Activated naive CD4-positive, alpha-beta T cell treated with anti-CD3 and anti-CD28 coated beads for 36 hours (primary cell): Measurements from ENCODE around the gene TPST1. TPM values are rescaled to one million over a fixed set of nuclear protein-coding genes. Genes with fewer than 3 reads are reported as not detected.
A peak's percentile ranks its signal among the peaks of the same experiment; 100 is the strongest.

Source experiments
- CTCF ChIA-PET: fragments of 350-600 bp; sonication (Branson Sonifier 250); formaldehyde crosslinking; loops from one replicate; lab custom pipeline; 2021; ENCODE audit warnings: antibody characterized with exemption; lab: Charles Lee
- DNase-seq: peaks from one replicate; pipeline ENCODE4 v3.0.0-alpha.2; 2020
- H3K27ac Mint-ChIP-seq: one replicate; pipeline ENCODE4 v1.8.0; 2021; ENCODE audit warnings: mild to moderate bottlenecking, mixed read lengths
- H3K27me3 Mint-ChIP-seq: one replicate; pipeline ENCODE4 v1.8.0; 2021; ENCODE audit warnings: low read depth, mixed read lengths
- H3K36me3 Mint-ChIP-seq: one replicate; pipeline ENCODE4 v1.8.0; 2021; ENCODE audit warnings: low read depth, mixed read lengths
- H3K4me1 Mint-ChIP-seq: one replicate; pipeline ENCODE4 v1.8.0; 2021; ENCODE audit warnings: low read depth, mixed read lengths
- H3K4me3 Mint-ChIP-seq: one replicate; pipeline ENCODE4 v1.8.0; 2021; ENCODE audit warnings: mild to moderate bottlenecking, moderate library complexity, mixed read lengths
- H3K9me3 Mint-ChIP-seq: one replicate; pipeline ENCODE4 v1.8.0; 2021; ENCODE audit warnings: mixed read lengths
- intact Hi-C: fragments of 100-400 bp; cut with micrococcal nuclease; formaldehyde crosslinking; loops from one replicate; pipeline ENCODE4 v1.15.1; 2023
- total RNA-seq, 2 experiments: library from RNA; stranded (reverse); gene quantifications; one replicate each; pipeline ENCODE4 v1.2.3, GENCODE V29; 2021

The TPST1 gene
- total RNA-seq, 2 experiments from 2014 or later, result 1.9 to 3.8 TPM

DNA sequence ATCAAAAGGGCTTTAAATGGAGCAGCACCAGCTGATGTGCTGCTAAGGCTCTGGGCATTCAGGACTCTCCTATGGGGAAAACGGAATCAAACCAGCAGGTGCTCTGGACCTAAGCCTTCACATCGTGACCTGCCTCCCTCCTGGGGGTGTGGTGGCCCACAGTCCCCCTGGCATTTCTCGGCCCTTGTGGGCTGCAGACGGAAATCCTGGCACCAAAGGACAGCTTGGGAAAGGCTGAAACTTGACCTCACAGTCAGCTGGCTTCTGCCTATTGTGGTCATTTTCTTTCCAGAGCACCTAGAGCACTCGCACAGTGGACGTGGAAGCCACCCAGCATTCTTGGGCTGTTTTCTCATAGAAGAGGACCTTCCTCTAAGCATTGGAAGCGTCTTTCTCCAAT, 74.8 kb downstream of the TPST1 start:
- Mint-ChIP-seq H3K36me3 (no peaks in the 10 kb centered on the region), H3K9me3 (no peaks in the 10 kb centered on the region), H3K27ac (no peak overlapping the region), H3K4me1 (no peaks in the 10 kb centered on the region), H3K27me3 (no peaks in the 10 kb centered on the region), H3K4me3 (no peak overlapping the region)
- intact Hi-C loops, result no loop called here
- CTCF ChIA-PET, result interaction anchor here (0.6 kb wide), 1 partner anchor 844 kb away, joined by 3 read pairs; no protein-coding TSS in a partner anchor
- DNase-seq, result no peak

DNA sequence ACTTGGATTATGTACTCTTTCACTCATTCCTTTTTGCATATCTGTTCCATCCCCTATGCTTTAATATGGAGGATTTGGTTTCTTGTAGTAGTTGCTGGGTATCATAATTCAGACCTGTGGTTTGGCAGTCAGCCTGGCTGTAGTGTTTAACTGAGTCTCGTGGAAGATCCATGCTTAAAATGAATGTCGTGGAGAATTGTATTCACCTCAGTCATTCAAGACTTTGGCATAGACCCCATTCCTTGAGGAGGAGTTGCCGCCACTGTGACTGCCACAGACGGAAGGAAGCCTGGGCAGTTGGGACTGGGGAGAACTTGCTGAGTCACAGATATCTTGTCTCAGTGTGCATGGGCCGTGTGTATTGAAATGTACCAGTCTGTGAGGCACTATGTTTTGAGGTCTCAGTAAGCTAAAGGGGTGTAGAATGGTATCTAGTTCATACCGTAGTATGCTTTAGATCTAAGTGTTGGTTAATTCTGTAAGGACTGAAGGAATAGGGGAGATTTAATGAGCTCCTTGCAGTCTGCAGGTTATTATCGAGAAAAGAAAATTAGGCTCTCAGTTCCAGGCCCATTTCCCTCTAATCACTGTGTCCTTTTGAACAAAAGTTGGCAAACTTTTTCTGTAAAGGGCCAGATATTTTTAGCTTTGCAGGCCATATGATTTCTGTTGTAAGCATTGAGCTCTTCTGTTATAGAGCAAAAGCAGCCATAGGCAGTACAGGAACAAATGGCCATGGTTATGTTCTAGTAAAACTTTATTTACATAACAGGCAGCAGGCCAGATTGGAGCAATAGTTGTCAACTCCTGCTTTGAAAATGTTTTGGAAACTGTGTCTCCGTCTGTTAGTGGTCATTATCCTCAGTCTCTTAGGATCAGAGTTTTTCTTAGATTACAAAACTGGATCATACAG, 76.8 kb downstream of the TPST1 start:
- H3K4me3 Mint-ChIP-seq, result no peak overlapping the region
- H3K9me3 Mint-ChIP-seq, result no peaks in the 10 kb centered on the region
- H3K36me3 Mint-ChIP-seq, result peaks cover 2% of the 10 kb centered on the region
- no peak for DNase-seq
- H3K27ac Mint-ChIP-seq, result no peak overlapping the region
- CTCF ChIA-PET, result interaction anchor here (0.6 kb wide), 1 partner anchor 76 kb away, joined by 3 read pairs; no protein-coding TSS in a partner anchor
- H3K27me3 Mint-ChIP-seq, result no peaks in the 10 kb centered on the region
- no peaks in the 10 kb centered on the region for H3K4me1 Mint-ChIP-seq
- intact Hi-C loops, result no loop called here

DNA sequence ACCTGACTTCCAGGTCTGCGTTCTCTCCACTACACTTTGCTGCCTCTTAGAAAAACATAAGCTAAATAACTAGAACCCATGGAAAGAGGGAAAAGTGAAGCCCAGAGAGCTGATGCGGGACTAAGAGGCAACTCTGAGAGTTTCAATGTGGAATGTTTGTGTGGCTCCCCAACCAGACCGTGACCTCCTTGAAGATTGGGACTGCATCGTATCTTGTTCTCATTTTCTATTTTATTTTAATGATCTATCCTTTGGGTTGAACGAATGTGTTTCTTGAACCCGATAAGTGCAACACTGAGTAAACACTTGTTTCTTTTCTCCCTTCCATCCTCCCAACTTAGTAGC, 77.4 kb downstream of the TPST1 start:
- no peaks in the 10 kb centered on the region for H3K4me1 Mint-ChIP-seq
- peaks cover 2% of the 10 kb centered on the region for H3K36me3 Mint-ChIP-seq
- no peak overlapping the region for H3K4me3 Mint-ChIP-seq
- no peak for DNase-seq
- H3K27me3 Mint-ChIP-seq, result no peaks in the 10 kb centered on the region
- no peaks in the 10 kb centered on the region for H3K9me3 Mint-ChIP-seq
- CTCF ChIA-PET, result interaction anchor here (0.6 kb wide), 1 partner anchor 76 kb away, joined by 3 read pairs; no protein-coding TSS in a partner anchor
- intact Hi-C loops, result no loop called here
- no peak overlapping the region for H3K27ac Mint-ChIP-seq

DNA sequence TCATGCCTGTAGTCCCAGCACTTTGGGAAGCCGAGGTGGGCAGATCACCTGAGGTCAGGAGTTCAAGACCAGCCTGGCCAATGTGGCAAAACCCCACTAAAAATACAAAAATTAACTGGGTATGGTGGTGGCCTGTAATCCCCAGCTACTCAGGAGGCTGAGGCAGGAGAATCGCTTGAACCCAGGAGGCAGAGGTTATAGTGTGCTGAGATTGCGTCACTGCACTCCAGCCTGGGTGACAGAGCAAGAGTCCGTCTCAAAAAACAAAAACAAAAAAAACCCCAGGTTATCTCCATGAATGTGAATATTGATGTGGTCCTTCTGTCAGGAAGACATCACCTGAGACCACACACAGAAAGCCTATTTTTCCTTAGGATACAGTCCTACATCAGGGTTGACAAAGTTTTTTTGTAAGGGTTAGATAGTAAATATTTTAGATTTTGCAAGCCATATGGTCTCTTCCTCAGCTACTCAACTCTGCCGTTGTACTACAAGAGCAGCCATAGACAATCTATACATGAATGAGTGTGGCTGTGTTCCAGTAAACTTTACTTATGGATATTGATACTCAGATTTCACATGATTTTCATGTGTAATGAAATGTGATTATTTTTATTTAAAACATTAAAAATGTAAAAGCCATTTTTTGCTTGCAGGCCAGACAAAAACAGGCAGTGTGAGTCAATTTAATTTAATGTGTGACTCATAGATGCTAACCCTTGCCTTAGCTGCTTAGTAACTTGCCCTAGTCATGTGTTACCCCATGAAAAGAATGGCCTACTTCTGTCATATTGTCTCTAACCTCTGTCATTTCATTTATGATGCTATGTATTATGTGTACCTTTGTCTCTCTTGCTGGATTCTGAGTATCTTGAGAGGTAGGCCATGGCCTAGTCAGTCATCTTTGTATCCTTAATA, 78.1 kb downstream of the TPST1 start:
- no peaks in the 10 kb centered on the region for H3K27me3 Mint-ChIP-seq
- DNase-seq, result no peak
- no peaks in the 10 kb centered on the region for H3K9me3 Mint-ChIP-seq
- H3K4me3 Mint-ChIP-seq, result no peak overlapping the region
- H3K4me1 Mint-ChIP-seq, result no peaks in the 10 kb centered on the region
- intact Hi-C loops, result no loop called here
- CTCF ChIA-PET, result no interaction called here
- peaks cover 2% of the 10 kb centered on the region for H3K36me3 Mint-ChIP-seq
- no peak overlapping the region for H3K27ac Mint-ChIP-seq

DNA sequence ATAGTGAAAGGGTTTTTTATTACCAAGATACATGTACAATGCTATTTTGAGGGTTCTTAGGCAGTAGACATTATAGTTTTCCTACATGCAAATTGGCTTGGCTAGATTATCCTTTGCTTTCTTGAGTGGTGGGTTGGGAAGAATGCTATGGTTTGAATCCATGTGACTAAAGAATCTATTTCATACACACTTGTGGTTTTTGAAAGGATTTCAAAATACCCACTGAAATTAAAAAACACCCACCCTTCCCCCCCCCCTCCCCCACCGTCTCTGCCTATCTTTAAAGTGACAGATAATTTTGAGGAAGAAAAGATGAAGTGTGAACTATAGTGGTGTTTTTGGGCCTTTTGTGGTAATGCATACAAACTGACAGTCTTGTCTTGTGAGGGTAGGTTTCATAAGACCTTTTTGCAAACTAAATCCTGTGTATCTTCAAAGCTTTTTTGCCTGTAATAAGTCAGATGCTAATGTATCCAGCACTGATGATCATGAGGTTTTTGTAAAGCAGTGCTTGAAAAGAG, 90.9 kb downstream of the TPST1 start:
- H3K4me3 Mint-ChIP-seq, result no peak overlapping the region
- no peak overlapping the region for H3K27ac Mint-ChIP-seq
- no peaks in the 10 kb centered on the region for H3K27me3 Mint-ChIP-seq
- H3K9me3 Mint-ChIP-seq, result peaks cover 15% of the 10 kb centered on the region
- no peak for DNase-seq
- no peaks in the 10 kb centered on the region for H3K4me1 Mint-ChIP-seq
- CTCF ChIA-PET, result no interaction called here
- intact Hi-C loops, result no loop called here
- peaks cover 6% of the 10 kb centered on the region for H3K36me3 Mint-ChIP-seq

DNA sequence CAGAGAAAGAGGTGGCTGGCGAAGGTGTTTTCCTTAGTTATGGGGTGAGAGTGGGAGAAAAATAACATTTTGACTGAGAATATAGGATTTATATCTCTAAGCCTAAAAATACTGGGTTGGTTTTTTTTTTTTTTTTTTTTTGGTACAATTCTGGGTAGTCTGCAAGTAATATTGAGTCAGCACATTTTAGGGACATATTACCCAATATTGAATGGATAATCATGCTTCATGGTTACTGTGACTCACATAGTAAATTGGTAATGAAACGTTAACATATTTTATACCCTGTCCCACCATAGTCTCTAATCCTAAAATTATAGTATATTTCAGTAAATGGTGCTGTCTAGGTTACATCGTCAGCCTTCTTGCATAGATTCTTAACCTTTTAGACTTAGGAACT, 91.4 kb downstream of the TPST1 start:
- H3K4me3 Mint-ChIP-seq, result no peak overlapping the region
- peaks cover 6% of the 10 kb centered on the region for H3K36me3 Mint-ChIP-seq
- intact Hi-C loops, result no loop called here
- CTCF ChIA-PET, result no interaction called here
- DNase-seq, result no peak
- no peak overlapping the region for H3K27ac Mint-ChIP-seq
- peaks cover 15% of the 10 kb centered on the region for H3K9me3 Mint-ChIP-seq
- H3K27me3 Mint-ChIP-seq, result no peaks in the 10 kb centered on the region
- H3K4me1 Mint-ChIP-seq, result no peaks in the 10 kb centered on the region

DNA sequence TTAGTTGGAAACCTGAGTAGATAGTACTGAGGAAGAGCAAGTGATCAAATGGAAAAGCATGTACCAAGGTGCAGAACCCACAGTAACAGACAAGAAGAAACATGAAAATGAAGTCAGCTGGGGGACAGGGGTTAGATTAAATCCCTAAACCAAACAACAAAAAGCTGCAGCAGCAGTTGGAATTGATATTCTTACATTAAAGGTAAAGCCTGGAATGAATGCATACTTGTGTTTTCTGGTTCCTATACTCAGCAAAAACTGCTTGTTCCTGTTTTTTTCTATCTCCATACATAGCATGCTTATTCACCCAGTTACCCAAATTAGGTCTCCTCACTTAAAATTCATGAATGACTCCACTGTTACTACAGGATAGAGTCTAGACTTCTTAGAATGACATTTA, 92.4 kb downstream of the TPST1 start:
- Mint-ChIP-seq H3K27me3 (no peaks in the 10 kb centered on the region), H3K36me3 (peaks cover 6% of the 10 kb centered on the region), H3K4me1 (no peaks in the 10 kb centered on the region), H3K9me3 (peaks cover 15% of the 10 kb centered on the region), H3K27ac (no peak overlapping the region), H3K4me3 (no peak overlapping the region)
- CTCF ChIA-PET, result no interaction called here
- no peak for DNase-seq
- intact Hi-C loops, result no loop called here

DNA sequence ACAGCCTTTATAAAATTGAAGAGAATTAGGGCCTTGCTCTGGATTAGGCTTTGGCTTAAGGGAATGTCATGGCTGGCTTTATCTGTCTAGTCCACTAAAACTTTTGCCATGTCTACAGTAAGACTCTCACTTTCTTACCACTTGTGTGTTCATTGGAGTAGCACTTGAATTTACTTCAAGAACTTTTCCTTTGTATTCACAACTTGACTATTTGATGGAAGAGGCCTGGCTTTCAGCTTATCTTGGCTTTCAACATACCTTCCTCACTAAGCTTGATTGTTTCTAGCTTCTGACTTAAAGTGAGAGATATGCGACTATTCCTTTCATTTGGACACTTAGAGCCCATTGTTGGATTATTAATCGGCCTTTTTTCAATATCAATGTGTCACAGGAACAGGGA, 96.1 kb downstream of the TPST1 start:
- Mint-ChIP-seq H3K27ac (no peak overlapping the region), H3K4me3 (no peak overlapping the region), H3K9me3 (peaks cover 15% of the 10 kb centered on the region), H3K27me3 (no peaks in the 10 kb centered on the region), H3K36me3 (peaks cover 6% of the 10 kb centered on the region), H3K4me1 (no peaks in the 10 kb centered on the region)
- intact Hi-C loops, result no loop called here
- CTCF ChIA-PET, result interaction anchor here (0.7 kb wide), 1 partner anchor 247 kb away, joined by 3 read pairs; no protein-coding TSS in a partner anchor
- DNase-seq, result no peak

DNA sequence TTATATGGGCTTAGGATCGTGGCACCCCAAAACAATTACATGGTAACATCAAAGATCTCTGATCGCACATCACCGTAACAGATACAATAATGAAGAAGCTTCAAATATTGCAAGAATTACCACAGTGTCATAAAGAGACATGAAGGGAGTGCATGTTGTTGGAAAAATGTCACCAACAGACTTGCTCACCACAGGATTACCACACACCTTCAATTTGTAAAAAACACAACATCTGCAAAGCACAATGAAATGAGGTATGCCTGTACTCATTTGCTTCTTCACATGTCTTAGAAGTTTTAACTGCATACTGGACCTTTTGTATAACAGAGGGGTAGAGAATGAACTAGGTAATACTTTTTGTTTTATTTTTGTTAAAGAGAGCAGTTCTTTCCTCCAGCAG, 96.6 kb downstream of the TPST1 start:
- intact Hi-C loops, result no loop called here
- Mint-ChIP-seq H3K9me3 (peaks cover 15% of the 10 kb centered on the region), H3K4me1 (no peaks in the 10 kb centered on the region), H3K27ac (no peak overlapping the region), H3K27me3 (no peaks in the 10 kb centered on the region), H3K36me3 (peaks cover 6% of the 10 kb centered on the region), H3K4me3 (no peak overlapping the region)
- CTCF ChIA-PET, result no interaction called here
- DNase-seq, result no peak

DNA sequence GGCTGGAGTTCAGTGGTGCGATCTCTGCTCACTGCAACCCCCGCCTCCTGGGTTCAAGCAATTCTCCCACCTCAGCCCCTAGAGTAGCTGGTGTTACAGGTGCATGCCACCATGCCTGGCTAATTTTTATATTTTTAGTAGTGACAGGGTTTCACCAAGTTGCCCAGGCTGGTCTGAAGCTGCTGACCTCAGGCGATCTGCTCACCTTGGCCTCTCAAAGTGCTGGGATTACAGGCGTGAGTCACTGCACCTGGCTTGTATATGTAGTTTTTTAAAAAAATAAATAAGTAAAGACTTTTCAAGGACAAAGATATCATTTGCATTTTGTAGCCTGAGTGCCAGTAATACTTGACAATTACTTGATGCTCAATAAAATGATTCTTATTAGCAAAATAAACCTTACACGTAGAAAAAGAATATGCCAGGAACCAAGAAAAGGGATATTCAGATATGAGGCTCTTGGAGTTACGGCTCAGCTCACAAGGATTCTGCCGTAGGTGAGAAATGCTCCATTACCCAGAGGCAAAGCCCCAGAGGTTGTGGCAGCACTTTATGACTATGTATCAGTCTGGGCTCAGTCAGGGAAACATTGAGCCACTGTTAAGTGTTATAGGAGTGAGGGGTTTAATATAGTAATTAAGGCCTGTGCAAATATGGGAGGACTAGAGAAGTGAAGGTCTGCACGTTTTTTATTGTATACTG, 98.5 kb downstream of the TPST1 start:
- Mint-ChIP-seq H3K27ac (no peak overlapping the region), H3K4me1 (no peaks in the 10 kb centered on the region), H3K4me3 (no peak overlapping the region), H3K9me3 (peaks cover 4% of the 10 kb centered on the region), H3K27me3 (no peaks in the 10 kb centered on the region), H3K36me3 (peaks cover 3% of the 10 kb centered on the region)
- DNase-seq, result no peak
- intact Hi-C loops, result no loop called here
- CTCF ChIA-PET, result no interaction called here

DNA sequence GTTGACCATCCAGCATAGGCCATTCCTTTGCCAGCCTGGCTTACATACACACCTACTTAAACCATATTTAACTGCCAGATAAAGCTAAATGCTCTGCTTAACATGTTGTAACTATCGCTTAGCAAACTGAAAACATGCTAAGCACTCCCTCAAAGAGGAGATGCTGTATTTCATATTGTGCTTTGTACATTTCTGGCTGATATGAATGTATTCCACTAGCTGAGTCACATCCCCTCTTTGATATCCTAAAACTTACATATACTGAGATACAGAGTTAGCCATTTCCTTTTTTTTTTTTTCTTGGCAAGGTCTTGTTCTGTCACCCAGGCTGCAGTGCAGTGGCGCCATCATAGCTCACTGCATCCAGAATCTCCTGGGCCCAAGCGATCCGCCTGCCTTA, 99.4 kb downstream of the TPST1 start:
- H3K4me1 Mint-ChIP-seq, result no peaks in the 10 kb centered on the region
- H3K27ac Mint-ChIP-seq, result no peak overlapping the region
- H3K27me3 Mint-ChIP-seq, result no peaks in the 10 kb centered on the region
- H3K4me3 Mint-ChIP-seq, result no peak overlapping the region
- intact Hi-C loops, result no loop called here
- peak; percentile 6 for DNase-seq
- H3K9me3 Mint-ChIP-seq, result peaks cover under 1% of the 10 kb centered on the region
- CTCF ChIA-PET, result interaction anchor here (0.6 to 0.7 kb wide), 3 partner anchors 35 to 904 kb away, joined by 3 to 4 read pairs (median 3); no protein-coding TSS in a partner anchor
- H3K36me3 Mint-ChIP-seq, result peaks cover under 1% of the 10 kb centered on the region

DNA sequence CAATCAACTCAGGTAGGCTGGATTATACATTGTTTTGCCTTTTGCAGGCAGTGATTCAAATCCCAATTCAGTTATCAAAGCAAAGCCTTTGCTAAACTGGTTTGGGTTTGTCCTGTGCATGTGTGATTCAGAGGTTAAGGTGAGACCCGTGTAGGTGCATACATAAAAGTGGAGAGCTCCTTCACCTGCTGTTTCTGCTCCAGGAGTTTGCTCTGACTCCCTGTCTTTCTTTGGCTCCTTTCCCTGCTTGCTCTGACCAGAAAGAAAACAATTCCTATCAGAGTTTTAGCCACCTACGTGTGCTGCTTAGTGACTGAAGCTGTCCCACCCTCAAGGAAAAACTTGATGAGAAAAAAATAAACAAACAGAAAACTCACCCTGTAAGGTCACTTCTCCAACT, 101.1 kb downstream of the TPST1 start:
- H3K27ac Mint-ChIP-seq, result no peak overlapping the region
- no peaks in the 10 kb centered on the region for H3K4me1 Mint-ChIP-seq
- CTCF ChIA-PET, result no interaction called here
- intact Hi-C loops, result no loop called here
- DNase-seq, result no peak
- no peaks in the 10 kb centered on the region for H3K9me3 Mint-ChIP-seq
- H3K27me3 Mint-ChIP-seq, result peaks cover 2% of the 10 kb centered on the region
- no peak overlapping the region for H3K4me3 Mint-ChIP-seq
- H3K36me3 Mint-ChIP-seq, result no peaks in the 10 kb centered on the region
